Inflammatory macrophage treated with lipopolysaccharide for 1 hour (primary cell): Measurements from ENCODE around the gene MCFD2.

ENCODE experiments used
- DNase-seq, 2 donors: peaks; one replicate each; pipeline ENCODE4 v3.0.0-alpha.2; 2020 to 2022

Gene MCFD2

DNA sequence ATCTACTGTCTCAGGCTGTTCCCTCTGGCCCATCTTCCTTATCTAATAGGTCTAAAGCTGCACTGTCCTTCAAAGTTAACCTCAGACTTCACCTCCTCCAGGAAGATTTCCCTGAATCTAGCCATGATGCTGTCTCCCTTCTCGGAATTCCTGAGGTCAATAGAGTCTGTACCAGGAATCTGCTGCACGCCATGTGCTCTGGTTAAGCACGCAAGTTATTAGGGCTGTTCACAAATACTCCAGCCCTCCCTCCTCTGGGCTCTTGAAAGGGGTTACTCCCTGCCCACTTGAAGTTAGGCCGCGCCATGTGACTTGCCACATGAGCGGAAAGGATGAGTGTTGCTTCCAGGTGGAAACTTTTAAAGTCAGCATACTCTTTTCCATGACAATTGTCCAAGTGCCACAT, 43.6 kb downstream of the MCFD2 start:
- DNase-seq, result no peak

DNA sequence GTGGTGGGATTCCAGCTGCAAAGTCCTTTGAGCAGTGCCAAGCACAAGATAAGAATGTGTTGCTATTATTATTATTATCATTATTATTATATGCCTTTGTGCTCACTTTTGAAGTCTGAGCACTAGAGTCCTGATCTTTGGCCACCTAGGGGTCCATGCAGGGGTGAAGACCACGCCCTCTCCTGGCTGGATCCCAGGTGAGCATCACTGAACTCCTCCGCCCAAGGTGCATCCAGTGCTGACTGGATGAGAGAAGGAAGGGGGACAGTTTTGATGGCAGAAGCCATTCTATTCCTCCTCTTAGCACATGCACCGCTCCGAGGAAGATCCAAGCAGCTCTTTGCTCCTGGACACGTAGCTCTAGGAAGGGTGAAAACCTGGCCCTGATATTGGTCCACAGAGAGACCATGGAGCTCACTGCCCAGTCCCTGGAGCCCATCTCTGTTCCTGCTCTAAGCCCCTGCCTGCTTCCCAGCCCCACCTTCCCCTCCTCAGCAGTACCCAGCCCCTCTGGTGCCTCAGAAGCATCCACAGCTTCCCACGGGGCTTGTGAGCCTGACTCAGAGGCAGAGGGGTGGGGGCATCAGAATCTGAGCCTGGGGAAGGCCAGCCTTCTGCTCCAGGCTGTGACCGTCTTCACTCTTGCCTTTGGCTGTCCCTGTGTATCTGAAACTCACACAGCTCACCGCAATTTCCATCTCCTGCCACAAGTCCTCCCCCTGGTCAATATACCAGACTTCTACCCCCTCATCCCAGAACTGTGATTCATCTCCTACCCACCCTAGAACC, 45.4 kb downstream of the MCFD2 start:
- DNase-seq, result no peak

DNA sequence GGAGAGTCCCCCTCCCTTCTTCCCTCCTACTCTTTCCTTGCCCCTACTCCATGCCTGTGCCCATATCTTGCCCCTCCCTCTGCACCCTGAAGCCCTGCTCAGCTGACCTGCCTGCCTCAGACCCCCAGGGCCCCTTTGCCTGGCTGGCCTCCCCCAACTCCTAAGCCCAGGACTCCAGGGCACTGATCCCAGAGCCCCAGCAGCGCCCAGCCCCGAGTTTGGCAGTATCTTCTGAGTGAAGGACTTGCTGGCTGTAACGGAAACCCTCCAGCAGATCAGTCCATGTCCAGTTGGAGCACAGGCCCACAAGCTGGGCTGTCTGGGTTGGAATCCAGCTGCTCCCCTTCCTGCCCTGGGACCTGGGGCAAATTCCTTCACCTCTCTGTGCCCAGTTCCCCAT, 46.0 kb downstream of the MCFD2 start:
- no peak for DNase-seq

DNA sequence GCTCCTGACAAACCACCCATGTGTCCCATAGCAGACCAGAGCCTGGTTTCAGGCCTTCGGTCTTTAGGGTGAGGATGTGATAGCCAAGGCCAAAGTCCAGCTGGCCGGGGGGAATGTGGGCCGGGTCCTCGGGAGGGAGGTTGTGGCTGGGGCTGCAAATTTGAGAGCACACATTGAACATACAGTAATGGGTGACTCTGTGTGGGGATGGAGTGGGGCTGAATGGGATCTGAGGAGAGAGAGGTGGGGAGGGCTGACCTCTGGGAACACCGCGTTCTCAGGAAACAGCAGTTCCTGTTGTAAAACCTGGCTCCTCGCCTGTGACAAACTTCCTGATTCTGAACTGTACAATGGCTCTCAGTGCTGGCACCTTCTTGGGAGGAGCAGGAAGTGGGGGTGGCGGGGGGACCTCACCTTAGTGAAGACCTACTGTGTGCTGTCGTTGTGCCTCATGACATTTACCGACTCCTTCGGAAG, 48.8 kb downstream of the MCFD2 start:
- no peak for DNase-seq

DNA sequence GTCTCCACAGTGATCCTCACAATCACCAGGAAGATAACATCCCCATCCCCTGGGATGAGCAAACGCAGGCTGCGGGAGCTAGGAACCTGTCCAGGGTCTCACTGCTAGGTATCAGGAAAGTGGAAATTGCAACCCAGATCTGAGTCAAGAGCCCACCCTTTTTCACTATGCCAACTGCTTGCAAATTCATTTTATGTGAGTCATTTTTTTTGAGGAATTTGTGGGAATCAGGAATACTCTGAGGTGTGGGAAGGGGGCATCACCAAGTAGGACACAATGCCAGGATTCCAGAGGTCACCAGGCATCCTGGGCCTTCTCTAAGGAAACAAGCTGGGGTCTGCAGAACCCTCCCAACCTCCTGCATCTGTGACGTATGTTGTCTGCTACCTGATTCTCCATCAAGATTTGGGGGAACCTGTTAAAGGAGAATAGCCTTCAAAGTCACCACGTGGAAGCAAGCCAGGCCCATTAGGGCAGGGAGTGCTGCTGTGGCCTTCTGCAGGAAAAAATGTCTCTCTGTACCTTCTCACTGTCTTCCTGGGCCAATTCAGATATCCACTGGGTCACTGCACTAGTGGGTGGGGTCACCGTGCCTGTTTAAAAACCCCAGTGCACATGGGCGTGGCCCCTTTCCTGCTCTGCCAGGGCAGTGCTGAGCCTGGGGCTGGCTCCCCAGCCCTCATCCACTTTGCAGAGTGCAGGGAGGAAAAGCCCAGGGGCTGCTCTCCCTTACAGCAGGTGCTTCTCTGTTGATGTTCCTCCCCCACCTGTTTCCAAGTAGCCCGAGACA, 50.2 kb downstream of the MCFD2 start:
- DNase-seq, result no peak

DNA sequence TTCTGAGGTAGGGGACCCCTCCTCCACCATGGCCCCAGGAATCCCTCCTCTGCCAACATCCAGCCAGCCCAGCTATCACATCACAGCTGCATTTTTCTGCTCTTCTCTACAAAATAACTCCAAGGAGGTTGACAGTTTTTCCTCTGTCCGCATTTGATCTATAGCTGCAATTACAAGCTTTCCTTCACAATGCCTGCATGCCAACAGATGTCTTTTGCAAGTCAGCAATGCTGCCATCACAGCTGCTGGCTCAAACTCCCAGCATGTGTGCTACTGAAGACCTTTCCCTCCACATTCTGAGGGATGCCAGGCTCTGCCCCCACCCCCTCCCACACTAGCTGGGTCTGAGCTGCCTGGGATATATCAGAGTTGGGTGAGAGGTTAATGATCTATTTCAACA, 51.7 kb downstream of the MCFD2 start:
- no peak for DNase-seq

DNA sequence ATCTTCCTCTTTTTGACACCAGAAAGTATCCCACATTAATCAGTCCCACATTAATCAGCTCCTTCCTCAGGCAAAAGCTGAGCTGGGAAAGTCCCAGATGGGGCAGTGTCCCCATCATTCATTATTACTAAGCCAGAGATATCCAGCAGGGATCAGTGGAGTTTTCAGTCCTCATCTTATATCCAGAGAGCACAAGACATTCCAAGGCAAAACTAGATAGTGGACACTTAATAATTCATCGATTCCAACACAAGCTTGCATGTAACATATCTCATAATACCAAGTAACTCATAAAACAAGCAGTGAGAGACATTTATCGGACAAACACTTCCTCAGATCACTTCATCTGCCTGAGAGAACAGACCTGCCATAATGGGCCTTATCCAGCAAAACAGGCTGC, 53.1 kb downstream of the MCFD2 start:
- peak in 1 of 2 donors; percentile 26 for DNase-seq

DNA sequence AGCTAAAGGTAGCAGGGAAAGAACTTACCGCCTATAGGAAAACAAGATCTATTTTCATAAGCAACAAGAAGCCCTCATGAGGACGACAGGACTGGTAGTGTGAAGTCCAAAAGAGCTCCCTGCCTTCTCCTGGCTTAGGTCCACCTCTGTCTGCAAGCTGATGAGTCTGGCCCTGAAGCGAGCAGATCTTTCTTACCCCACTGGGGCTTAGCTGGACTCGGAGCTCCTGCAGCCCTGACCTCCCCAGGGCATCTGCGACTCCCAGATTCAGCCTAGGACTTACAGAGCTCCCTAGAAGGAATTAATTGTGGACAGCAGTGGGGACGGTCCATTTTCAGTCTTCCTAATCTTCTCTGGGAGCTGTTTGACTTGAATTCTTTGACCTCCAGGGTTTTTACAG, 53.7 kb downstream of the MCFD2 start:
- DNase-seq, result no peak

DNA sequence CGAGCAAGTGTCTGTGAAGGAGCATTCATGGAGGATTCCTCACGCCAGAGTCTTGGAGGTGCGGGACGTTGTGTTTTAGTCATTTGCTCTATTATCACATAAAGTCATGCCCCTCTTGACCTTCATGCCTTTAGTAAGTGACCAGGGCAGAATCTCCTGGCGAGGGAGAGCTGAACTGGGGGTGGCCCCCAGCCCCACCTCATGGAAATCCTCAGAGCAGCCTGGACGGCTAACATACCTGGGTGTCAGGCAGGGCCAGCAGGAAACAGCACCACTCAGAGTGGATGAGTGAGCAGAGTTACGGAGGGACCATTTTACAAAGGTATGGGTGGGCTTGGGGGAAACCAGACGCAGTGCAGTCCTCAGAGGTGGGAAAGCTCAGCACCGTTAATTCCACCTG, 56.1 kb downstream of the MCFD2 start:
- no peak for DNase-seq

DNA sequence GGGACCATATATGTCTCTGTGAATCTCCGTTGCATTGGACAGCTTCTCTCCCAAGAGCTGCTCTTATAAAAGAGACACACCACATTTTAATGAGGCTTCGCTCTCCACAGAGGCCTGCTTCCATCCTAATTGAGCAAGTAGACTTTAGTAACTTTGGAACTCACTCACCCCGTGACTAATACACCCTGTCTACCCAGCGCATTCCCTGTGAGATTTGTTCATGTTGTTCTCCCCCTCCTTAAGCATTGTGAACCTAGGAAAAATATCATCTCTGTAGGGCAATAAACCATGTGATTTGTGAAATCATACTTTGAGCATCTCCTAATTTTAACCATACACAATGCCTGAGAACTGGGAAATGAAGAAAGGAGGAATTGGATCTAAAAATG, 56.9 kb downstream of the MCFD2 start:
- DNase-seq, result peak; percentile 17 to 56

DNA sequence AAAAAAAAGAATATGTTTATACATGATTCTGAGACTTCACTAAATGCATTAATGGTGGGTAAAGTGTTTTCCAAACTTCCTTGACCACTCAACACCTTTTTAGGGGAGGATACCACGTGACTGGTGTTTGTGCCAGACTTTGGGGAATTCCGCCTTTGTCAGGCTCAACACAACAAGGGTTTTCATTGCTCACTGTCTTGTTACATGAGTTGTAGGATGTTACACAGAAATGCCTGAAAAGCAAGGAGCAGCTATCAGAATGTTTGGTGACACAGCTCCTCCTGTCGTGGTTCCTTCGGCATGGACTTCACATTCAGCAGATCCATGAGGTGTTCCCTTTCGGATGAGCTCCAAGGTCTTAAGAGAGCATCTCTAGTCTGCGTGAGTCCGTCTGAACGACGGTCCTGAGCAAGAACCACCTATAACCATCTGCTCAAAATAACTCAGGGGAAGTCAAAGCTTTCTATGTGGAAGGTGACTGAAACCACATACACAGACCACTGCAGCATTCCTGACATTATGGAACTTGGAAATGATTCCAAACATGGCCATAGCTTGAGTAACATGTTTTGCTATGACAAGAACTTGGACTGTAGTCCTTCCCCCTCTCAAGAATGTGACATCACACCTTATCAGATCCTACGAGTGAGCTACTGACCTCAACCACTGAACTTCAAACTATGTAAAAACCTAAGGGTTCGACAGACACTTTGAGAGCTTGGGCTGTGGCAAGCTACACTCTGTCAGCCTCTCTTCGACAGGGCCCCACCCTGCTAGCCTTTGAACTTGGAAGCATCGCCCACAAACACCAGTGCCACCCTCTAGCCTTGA, 57.5 kb downstream of the MCFD2 start:
- DNase-seq, result peak in 1 of 2 donors; percentile 38

DNA sequence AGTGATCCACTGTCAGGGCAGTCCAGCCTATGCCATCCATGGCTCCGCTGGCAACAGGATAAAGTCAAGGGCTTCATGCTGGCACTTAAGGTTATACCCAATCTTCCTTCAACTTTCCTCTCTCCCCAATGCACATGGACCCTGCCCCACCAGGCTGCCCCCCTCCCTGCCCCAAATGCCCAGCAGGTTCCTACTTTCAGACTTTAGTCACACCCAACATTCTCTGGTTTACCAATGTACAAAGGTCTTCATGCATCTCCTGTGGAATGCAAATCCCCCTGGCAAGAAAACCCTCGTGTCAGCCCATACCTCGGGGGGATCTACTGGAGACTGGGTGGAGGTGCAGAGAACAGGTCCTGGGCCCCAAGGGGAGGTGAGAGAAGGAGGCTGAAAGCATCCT, 59.3 kb downstream of the MCFD2 start:
- no peak for DNase-seq

DNA sequence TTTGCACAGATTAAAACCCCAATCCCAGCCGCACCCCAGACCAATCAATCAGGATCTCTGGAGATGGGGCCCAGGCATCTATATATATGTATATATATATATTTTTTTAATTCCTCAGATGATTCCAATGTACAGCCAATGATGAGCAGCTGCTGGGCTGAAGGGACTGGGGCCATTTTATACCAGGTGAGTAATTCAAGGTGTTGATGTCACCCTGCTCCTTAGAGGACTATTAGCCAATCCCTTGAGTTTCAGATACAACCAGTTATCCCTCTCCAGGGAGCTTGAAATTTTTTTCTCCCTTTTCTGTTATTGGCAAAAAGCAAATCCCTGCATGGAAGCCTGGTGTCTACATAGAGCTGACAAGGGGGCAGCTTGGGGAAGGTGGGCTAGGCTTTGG, 59.8 kb downstream of the MCFD2 start:
- DNase-seq, result no peak

DNA sequence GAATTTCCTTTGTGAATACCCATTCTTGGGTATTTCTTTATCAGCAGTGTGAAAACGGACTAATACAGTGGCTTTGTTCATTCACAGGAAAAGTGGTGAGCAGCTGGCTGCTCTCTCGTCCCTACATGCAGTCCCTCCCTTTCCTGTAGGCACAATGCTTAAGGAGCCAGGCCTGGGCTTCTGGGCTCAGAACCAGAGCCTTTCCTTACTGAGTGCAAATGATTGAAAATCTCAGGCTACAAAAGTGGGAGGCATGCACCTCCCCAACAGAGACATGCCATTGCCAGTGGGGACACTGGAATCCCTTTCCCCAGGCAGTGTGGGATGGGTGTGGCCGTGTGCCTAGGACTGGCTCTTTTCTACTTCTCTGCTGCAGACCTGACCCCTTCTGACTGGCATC, 61.3 kb downstream of the MCFD2 start:
- DNase-seq, result no peak

DNA sequence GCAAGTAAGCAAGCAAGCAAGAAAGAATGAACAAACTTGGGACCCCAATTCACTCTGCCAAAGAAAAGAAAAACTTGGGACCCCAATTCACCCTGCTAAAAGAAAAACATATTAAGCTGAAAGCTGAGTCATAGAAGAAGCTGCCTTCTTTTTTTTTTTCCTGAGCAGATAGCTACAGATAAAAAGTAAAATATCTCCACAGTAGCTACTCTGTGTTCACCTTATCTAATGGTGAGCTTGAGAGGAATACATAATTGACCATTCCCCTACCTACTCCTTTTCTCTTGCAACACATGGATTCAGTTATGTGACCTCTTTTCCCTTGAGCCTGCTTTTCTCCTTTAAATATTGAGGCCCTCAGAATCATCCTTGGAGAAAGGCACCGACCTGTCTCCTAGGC, 63.0 kb downstream of the MCFD2 start:
- DNase-seq, result no peak

DNA sequence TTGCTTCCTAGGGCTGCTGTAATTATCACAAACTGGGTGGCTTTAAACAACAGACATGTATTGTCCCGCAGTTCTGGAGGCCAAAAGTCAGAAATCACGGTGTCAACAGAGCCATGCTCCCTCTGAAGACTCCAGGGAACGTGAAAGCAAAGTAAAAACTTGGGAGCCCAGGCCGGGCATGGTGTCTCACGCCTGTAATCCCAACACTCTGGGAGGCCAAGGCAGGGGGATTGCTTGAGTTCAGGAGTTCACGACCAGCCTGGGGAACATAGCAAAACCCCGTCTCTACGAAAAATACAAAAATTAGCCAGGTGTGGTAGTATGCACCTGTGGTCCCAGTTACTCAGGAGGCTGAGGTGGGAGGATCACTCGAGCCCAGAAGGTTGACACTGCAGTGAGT, 63.5 kb downstream of the MCFD2 start:
- DNase-seq, result no peak
